Body of pancreas (tissue), 4 donors: ENCODE results near the gene ITGAX.

Source experiments
- POLR2A ChIP-seq, 3 donors: fragments of 450-650 bp; IDR thresholded peaks; one replicate each; pipeline ENCODE4 v1.6.1; 2016; ENCODE audit warnings: antibody characterized with exemption in 3 of 3, mild to moderate bottlenecking in 2 of 3
- TF ChIP-seq, protein P1 (sequence below), 7 experiments: fragments of 450-650 bp in 4 of 7; fragments of 200-600 bp in 3 of 7; sonication (generic) in 3 of 7; IDR thresholded peaks; one replicate each; pipeline ENCODE4 v1.5.1; 2016 to 2019; ENCODE audit warnings: antibody characterized with exemption in 7 of 7

- TF ChIP-seq, protein P1, sequence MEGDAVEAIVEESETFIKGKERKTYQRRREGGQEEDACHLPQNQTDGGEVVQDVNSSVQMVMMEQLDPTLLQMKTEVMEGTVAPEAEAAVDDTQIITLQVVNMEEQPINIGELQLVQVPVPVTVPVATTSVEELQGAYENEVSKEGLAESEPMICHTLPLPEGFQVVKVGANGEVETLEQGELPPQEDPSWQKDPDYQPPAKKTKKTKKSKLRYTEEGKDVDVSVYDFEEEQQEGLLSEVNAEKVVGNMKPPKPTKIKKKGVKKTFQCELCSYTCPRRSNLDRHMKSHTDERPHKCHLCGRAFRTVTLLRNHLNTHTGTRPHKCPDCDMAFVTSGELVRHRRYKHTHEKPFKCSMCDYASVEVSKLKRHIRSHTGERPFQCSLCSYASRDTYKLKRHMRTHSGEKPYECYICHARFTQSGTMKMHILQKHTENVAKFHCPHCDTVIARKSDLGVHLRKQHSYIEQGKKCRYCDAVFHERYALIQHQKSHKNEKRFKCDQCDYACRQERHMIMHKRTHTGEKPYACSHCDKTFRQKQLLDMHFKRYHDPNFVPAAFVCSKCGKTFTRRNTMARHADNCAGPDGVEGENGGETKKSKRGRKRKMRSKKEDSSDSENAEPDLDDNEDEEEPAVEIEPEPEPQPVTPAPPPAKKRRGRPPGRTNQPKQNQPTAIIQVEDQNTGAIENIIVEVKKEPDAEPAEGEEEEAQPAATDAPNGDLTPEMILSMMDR (IDR thresholded peaks at IDR 0.05), result no peak
- TF ChIP-seq POLR2A (IDR thresholded peaks at IDR 0.05), result no peak
Observed at GRCh38 chr16:31322500-31322899, 32.5 kb upstream of the ITGAX start.
